Measurements from ENCODE around the gene THAP4. TPM values are rescaled to one million over a fixed set of nuclear protein-coding genes. Genes with fewer than 3 reads are reported as not detected.

The THAP4 gene
- total and polyA plus RNA-seq, 2 of the 4 experiments (the other 2 are of a cell fraction): 33.9 to 55.1 TPM

GRCh38 chr2:241561832-241562231 is 75.1 kb downstream of the THAP4 start:
- peaks cover 16% of the 10 kb centered on the region for H3K4me1 ChIP-seq (ENCODE audit: control insufficient read depth, insufficient read depth, low read length)
- H3K9me1 ChIP-seq (ENCODE audit: insufficient read depth, low read length): peaks cover 15% of the 10 kb centered on the region
- TF ChIP-seq BHLHE40 (IDR thresholded peaks at IDR 0.05; ENCODE audit: low read depth, low read length) (peak; percentile 22; the same call in 1 of the 2 replicates), USF2 (IDR thresholded peaks at IDR 0.05; ENCODE audit: low read depth, low read length) (no peak), MXI1 (IDR thresholded peaks at IDR 0.05; ENCODE audit: borderline replicate concordance, low read depth, low read length) (peak; percentile 59; the same call in 1 of the 2 replicates), NFE2L2 (IDR thresholded peaks at IDR 0.05; ENCODE audit: low read depth, low read length) (no peak), MAZ (IDR thresholded peaks at IDR 0.05; ENCODE audit: borderline replicate concordance, low read depth, low read length) (peak; percentile 73; the same call in 1 of the 2 replicates), FOS (IDR thresholded peaks at IDR 0.05; ENCODE audit: low read depth, low read length) (peak; percentile 78; the same call in 1 of the 2 replicates), RAD21 (IDR thresholded peaks at IDR 0.05; ENCODE audit: low read length) (peak; percentile 16; the same call in 1 of the 2 replicates), SMC3 (IDR thresholded peaks at IDR 0.05; ENCODE audit: low read depth, low read length) (no peak)
- ATAC-seq (ENCODE audit: low read depth): peak; percentile 69
- intact Hi-C loops (cut with micrococcal nuclease) (no loop called here), dilution Hi-C loops (cut with HindIII; ENCODE audit: low sequenced_read_pairs, unreplicated experiment) (no loop called here), in situ Hi-C loops (cut with MboI; ENCODE audit: low sequenced_read_pairs) (no loop called here)
- no peak overlapping the region for H4K5ac ChIP-seq (ENCODE audit: low read depth, low read length)
- no TSS peak for BruUV-seq (replicated peaks)
- H2BK15ac ChIP-seq (ENCODE audit: low read depth, low read length): peak overlapping the region; percentile 31; the same call in 1 of the 3 replicates
- WGBS, 2 experiments (ENCODE audit: extremely low coverage in 2 of 2, insufficient read length in 1 of 2): 13% methylated on average over 11 of the region's 18 CpGs; no CpG with 5 or more reads in 1 of the 2 experiments
- H3K27ac ChIP-seq (ENCODE audit: insufficient read depth, low read length): no peak overlapping the region
- H3K23ac ChIP-seq (ENCODE audit: low read depth, low read length): no peak overlapping the region
- H2AK5ac ChIP-seq (ENCODE audit: low read depth, low read length): peak overlapping the region; percentile 35; the same call in 1 of the 2 replicates
- H3K4me3 ChIP-seq (ENCODE audit: insufficient read depth, low read depth, low read length): no peak overlapping the region
- H3K9me3 ChIP-seq (ENCODE audit: control insufficient read depth, insufficient read depth, low read length): no peaks in the 10 kb centered on the region
- no peak overlapping the region; the same call in 1 of the 2 replicates for H3K4ac ChIP-seq (ENCODE audit: low read depth, low read length)
- peaks cover 19% of the 10 kb centered on the region for H3K36me3 ChIP-seq (ENCODE audit: control insufficient read depth, insufficient read depth, low read length)
- no peak overlapping the region for H3K9ac ChIP-seq (ENCODE audit: low read depth, low read length)
- POLR2A ChIA-PET (ENCODE audit: unreplicated experiment): no interaction called here
- H3K14ac ChIP-seq (replicated peaks; ENCODE audit: low read depth, low read length): 0 out of 2 replicates have a peak overlapping the region, but pooled peaks have one; percentile 23
- no peak overlapping the region for H2BK5ac ChIP-seq (ENCODE audit: low read depth, low read length, poor library complexity, severe bottlenecking)
- H3K56ac ChIP-seq (ENCODE audit: extremely low read depth, insufficient read depth, low read length): no peak overlapping the region
- no peak overlapping the region for H4K91ac ChIP-seq (ENCODE audit: insufficient read depth, low read depth, low read length)
- H3K79me1 ChIP-seq (ENCODE audit: low read depth in 1 of 2, low read length in 2 of 2): peaks cover 12 to 47% of the 10 kb centered on the region in 2 experiments
- H2AK9ac ChIP-seq (replicated peaks; ENCODE audit: low read depth, low read length, poor library complexity): peak overlapping the region; percentile 90
- no peaks in the 10 kb centered on the region for H3K27me3 ChIP-seq (ENCODE audit: control insufficient read depth, insufficient read depth, low read length)
- no peak overlapping the region for H2BK20ac ChIP-seq (ENCODE audit: low read depth, low read length)
- DNase-seq: peak; percentile 80
- H2AFZ ChIP-seq (replicated peaks; ENCODE audit: low read length, poor library complexity): peak overlapping the region; percentile 63
- no peak overlapping the region for H3K18ac ChIP-seq (ENCODE audit: low read depth, low read length)
- peaks cover 55% of the 10 kb centered on the region for H4K20me1 ChIP-seq (ENCODE audit: insufficient read depth, low read length)
- no peak overlapping the region for H4K8ac ChIP-seq (ENCODE audit: low read depth in 2 of 2, low read length in 2 of 2)
- peak overlapping the region; percentile 41; the same call in 1 of the 2 replicates for H2BK120ac ChIP-seq (ENCODE audit: low read depth, low read length)
- CTCF ChIA-PET: interaction anchor here (0.6 kb wide), 1 partner anchor 69 kb away, joined by 3 read pairs; no protein-coding TSS in a partner anchor
- H3K4me2 ChIP-seq (ENCODE audit: low read depth, low read length): peak overlapping the region; percentile 59
